ENCODE data around the gene HMX2. TPM values are rescaled to one million over a fixed set of nuclear protein-coding genes. Genes with fewer than 3 reads are reported as not detected.

HMX2 gene
- polyA plus RNA-seq, 1 donor from 2014 or later: not detected

- Histone ChIP-seq H3K36me3 (ENCODE audit: insufficient read depth, low read length) (no peaks in the 10 kb centered on the region), H3K9me3 (ENCODE audit: low read length) (no peaks in the 10 kb centered on the region), H3F3A (ENCODE audit: insufficient read depth, low read length, poor library complexity, severe bottlenecking) (no peaks in the 10 kb centered on the region), H3K9me2 (ENCODE audit: insufficient read depth, low read length) (no peaks in the 10 kb centered on the region), H3K4me3 (ENCODE audit: low read length) (no peak overlapping the region), H3K4me2 (ENCODE audit: low read length) (no peak overlapping the region), H3K79me2 (replicated peaks; ENCODE audit: insufficient read depth, low read length) (no peaks in the 10 kb centered on the region), H4K20me1 (ENCODE audit: insufficient read depth) (no peaks in the 10 kb centered on the region), H3K27ac (ENCODE audit: low read length) (no peak overlapping the region), H2AFZ (ENCODE audit: low read depth, low read length) (no peak overlapping the region), H3K9ac (ENCODE audit: low read length) (no peak overlapping the region), H3K27me3 (ENCODE audit: insufficient read depth, low read depth, low read length) (no peaks in the 10 kb centered on the region)
- no peak for TF ChIP-seq POLR2AphosphoS5 (IDR thresholded peaks at IDR 0.05)
- no peak for TF ChIP-seq RAD21 (conservative IDR thresholded peaks at IDR 0.05)
- TF ChIP-seq MXI1 (conservative IDR thresholded peaks at IDR 0.05; ENCODE audit: poor library complexity, severe bottlenecking): no peak
- TF ChIP-seq EZH2 (IDR thresholded peaks at IDR 0.05; ENCODE audit: borderline replicate concordance, insufficient read depth, low read length, poor library complexity, severe bottlenecking): no peak
- TF ChIP-seq REST (IDR thresholded peaks at IDR 0.05; ENCODE audit: borderline replicate concordance): no peak
- no peak for TF ChIP-seq TAF1 (IDR thresholded peaks at IDR 0.05; ENCODE audit: low read depth)
- TF ChIP-seq EP300 (conservative IDR thresholded peaks at IDR 0.05; ENCODE audit: poor library complexity, severe bottlenecking): no peak
- no peak for TF ChIP-seq CTCF (IDR thresholded peaks at IDR 0.05; ENCODE audit: poor library complexity, severe bottlenecking)
- no peak for TF ChIP-seq SMC3 (conservative IDR thresholded peaks at IDR 0.05; ENCODE audit: poor library complexity)
Measured at GRCh38 chr10:123103944-123104343, 44.0 kb upstream of the HMX2 start.

GRCh38 chr10:123109466-123109865, 38.5 kb upstream of the HMX2 start:
- H3K36me3 ChIP-seq (ENCODE audit: insufficient read depth, low read length): no peaks in the 10 kb centered on the region
- H3F3A ChIP-seq (ENCODE audit: insufficient read depth, low read length, poor library complexity, severe bottlenecking): no peaks in the 10 kb centered on the region
- no peak overlapping the region for H3K9ac ChIP-seq (ENCODE audit: low read length)
- no peaks in the 10 kb centered on the region for H3K9me2 ChIP-seq (ENCODE audit: insufficient read depth, low read length)
- H4K20me1 ChIP-seq (ENCODE audit: insufficient read depth): no peaks in the 10 kb centered on the region
- H3K27ac ChIP-seq (ENCODE audit: low read length): no peak overlapping the region
- no peak overlapping the region for H3K4me2 ChIP-seq (ENCODE audit: low read length)
- H3K9me3 ChIP-seq (ENCODE audit: low read length): no peaks in the 10 kb centered on the region
- H3K4me3 ChIP-seq (ENCODE audit: low read length): no peak overlapping the region
- H2AFZ ChIP-seq (ENCODE audit: low read depth, low read length): no peak overlapping the region
- TF ChIP-seq CTCF (IDR thresholded peaks at IDR 0.05; ENCODE audit: poor library complexity, severe bottlenecking) (no peak), REST (IDR thresholded peaks at IDR 0.05; ENCODE audit: borderline replicate concordance) (no peak), EZH2 (IDR thresholded peaks at IDR 0.05; ENCODE audit: borderline replicate concordance, insufficient read depth, low read length, poor library complexity, severe bottlenecking) (no peak), RAD21 (conservative IDR thresholded peaks at IDR 0.05) (no peak), POLR2AphosphoS5 (IDR thresholded peaks at IDR 0.05) (no peak), SMC3 (conservative IDR thresholded peaks at IDR 0.05; ENCODE audit: poor library complexity) (no peak), EP300 (conservative IDR thresholded peaks at IDR 0.05; ENCODE audit: poor library complexity, severe bottlenecking) (no peak), TAF1 (IDR thresholded peaks at IDR 0.05; ENCODE audit: low read depth) (no peak), MXI1 (conservative IDR thresholded peaks at IDR 0.05; ENCODE audit: poor library complexity, severe bottlenecking) (no peak)
- H3K27me3 ChIP-seq (ENCODE audit: insufficient read depth, low read depth, low read length): no peaks in the 10 kb centered on the region
- H3K79me2 ChIP-seq (replicated peaks; ENCODE audit: insufficient read depth, low read length): no peaks in the 10 kb centered on the region

All from neural cell (in vitro differentiated cells).